HTR-8/SVneo (cell line): ENCODE measurements around the gene RHNO1.

ENCODE experiments used
- DNase-seq: peaks from one replicate; pipeline ENCODE4 v3.0.0; 2011; ENCODE audit warnings: low spot score, mixed read lengths; ENCODE audit not compliant: insufficient read length
- FAIRE-seq: peaks from 2 replicates; lab custom pipeline; 2011; peaks lifted over from hg19 to GRCh38; lab: Jason Lieb, UNC

The RHNO1 gene

GRCh38 chr12:2877047-2877952, at the start of gene RHNO1, which contains the start of gene FOXM1:
RHNO1 (plus strand) TSS chr12:2877223; CDS start chr12:2885367, 8,144 bp downstream.
FOXM1 (minus strand) TSS chr12:2877174; CDS start chr12:2874478, 2,696 bp downstream.
- DNase-seq (peak; percentile 96), FAIRE-seq (peak; percentile 96)

- FAIRE-seq (no peak), DNase-seq (no peak)
Observed at GRCh38 chr12:2829275-2829674, 47.7 kb upstream of the RHNO1 start.

GRCh38 chr12:2832550-2833127, 44.4 kb upstream of the RHNO1 start:
- DNase-seq, result no peak
- FAIRE-seq, result no peak

- DNase-seq (no peak), FAIRE-seq (no peak)
Observed at GRCh38 chr12:2833327-2833726, 43.7 kb upstream of the RHNO1 start.

GRCh38 chr12:2833810-2834209, 43.2 kb upstream of the RHNO1 start:
- FAIRE-seq (no peak), DNase-seq (no peak)

- no peak for DNase-seq
- FAIRE-seq, result no peak
Observed at GRCh38 chr12:2834581-2835491, 42.2 kb upstream of the RHNO1 start, which contains the start of gene NRIP2. NRIP2 (minus strand) TSS chr12:2835035; CDS start chr12:2834983, 52 bp downstream.

- FAIRE-seq (no peak), DNase-seq (no peak)
Observed at GRCh38 chr12:2835691-2836403, 41.2 kb upstream of the RHNO1 start.

- FAIRE-seq (no peak), DNase-seq (no peak)
Observed at GRCh38 chr12:2836574-2836973, 40.4 kb upstream of the RHNO1 start.

- DNase-seq (no peak), FAIRE-seq (no peak)
Observed at GRCh38 chr12:2841056-2841650, 35.9 kb upstream of the RHNO1 start.

- no peak for FAIRE-seq
- DNase-seq, result no peak
Observed at GRCh38 chr12:2842948-2843347, 34.1 kb upstream of the RHNO1 start.

GRCh38 chr12:2844786-2845185, 32.2 kb upstream of the RHNO1 start:
- DNase-seq, result no peak
- FAIRE-seq, result peak; percentile 69

GRCh38 chr12:2845280-2845679, 31.7 kb upstream of the RHNO1 start:
- FAIRE-seq (peak; percentile 76), DNase-seq (peak; percentile 85)

- no peak for DNase-seq
- FAIRE-seq, result no peak
Observed at GRCh38 chr12:2851931-2852330, 25.1 kb upstream of the RHNO1 start.

GRCh38 chr12:2853626-2854025, 23.4 kb upstream of the RHNO1 start:
- peak; percentile 96 for DNase-seq
- FAIRE-seq, result peak; percentile 87

- DNase-seq (no peak), FAIRE-seq (no peak)
Observed at GRCh38 chr12:2854669-2855453, 22.2 kb upstream of the RHNO1 start.

GRCh38 chr12:2855546-2855945, 21.5 kb upstream of the RHNO1 start:
- no peak for FAIRE-seq

GRCh38 chr12:2856051-2856450, 21.0 kb upstream of the RHNO1 start:
- FAIRE-seq, result peak; percentile 42

More at GRCh38 chr12:2855546-2855945, 21.5 kb upstream of the RHNO1 start:
- no peak for DNase-seq

GRCh38 chr12:2857021-2857431, 20.0 kb upstream of the RHNO1 start, which contains the start of gene TEX52:
TEX52 (minus strand) TSS chr12:2857039; CDS start chr12:2857026, 13 bp downstream.
- DNase-seq, result no peak
- FAIRE-seq, result no peak

More at GRCh38 chr12:2856051-2856450, 21.0 kb upstream of the RHNO1 start:
- no peak for DNase-seq
